Measurements from ENCODE around the gene PPARA. TPM values are rescaled to one million over a fixed set of nuclear protein-coding genes. Genes with fewer than 3 reads are reported as not detected.

Gene PPARA
- polyA plus RNA-seq, 1 of the 3 experiments (the other 2 are of a cell fraction): 4.5 TPM

- peaks cover 14 to 26% of the 10 kb centered on the region in 2 experiments for H3K36me3 ChIP-seq (replicated peaks in 1 of 2; ENCODE audit: control insufficient read depth in 1 of 2, insufficient read depth in 2 of 2, low read length in 1 of 2)
- H3F3A ChIP-seq (replicated peaks; ENCODE audit: insufficient read depth): peaks cover 63% of the 10 kb centered on the region
- H3K9me3 ChIP-seq: no peaks in the 10 kb centered on the region
- no peaks in the 10 kb centered on the region for H3K27me3 ChIP-seq (ENCODE audit: insufficient read depth)
- TF ChIP-seq JUND (IDR thresholded peaks at IDR 0.05) (peak; percentile 19; the same call in 1 of the 2 replicates), GABPA (IDR thresholded peaks at IDR 0.05; ENCODE audit: low read depth) (no peak), SMC3 (IDR thresholded peaks at IDR 0.05; ENCODE audit: low read depth, low read length) (no peak), NFIC (IDR thresholded peaks at IDR 0.05; ENCODE audit: borderline replicate concordance) (no peak), RAD21 (IDR thresholded peaks at IDR 0.05; ENCODE audit: low read length) (no peak), MXI1 (IDR thresholded peaks at IDR 0.05; ENCODE audit: low read depth, low read length) (no peak), EZH2phosphoT487 (IDR thresholded peaks at IDR 0.05; ENCODE audit: borderline replicate concordance, low read depth) (no peak), MEF2A (IDR thresholded peaks at IDR 0.05; ENCODE audit: borderline replicate concordance, low read depth) (no peak), ELF1 (IDR thresholded peaks at IDR 0.05) (0 out of 2 replicates have a peak, but pooled peaks have one; percentile 35), POLR2AphosphoS5 (IDR thresholded peaks at IDR 0.05; ENCODE audit: low read depth, low read length) (peak; percentile 26), EP300 (IDR thresholded peaks at IDR 0.05; ENCODE audit: borderline replicate concordance in 1 of 2, low read depth in 1 of 2, low read length in 1 of 2) (no peak), FOSL2 (IDR thresholded peaks at IDR 0.05; ENCODE audit: borderline replicate concordance, low read depth) (no peak), RFX5 (IDR thresholded peaks at IDR 0.05; ENCODE audit: low read length) (no peak), RCOR1 (IDR thresholded peaks at IDR 0.05; ENCODE audit: low read length) (no peak), IRF3 (IDR thresholded peaks at IDR 0.05; ENCODE audit: low read depth, low read length) (no peak)
- TF ChIP-seq, protein P1, sequence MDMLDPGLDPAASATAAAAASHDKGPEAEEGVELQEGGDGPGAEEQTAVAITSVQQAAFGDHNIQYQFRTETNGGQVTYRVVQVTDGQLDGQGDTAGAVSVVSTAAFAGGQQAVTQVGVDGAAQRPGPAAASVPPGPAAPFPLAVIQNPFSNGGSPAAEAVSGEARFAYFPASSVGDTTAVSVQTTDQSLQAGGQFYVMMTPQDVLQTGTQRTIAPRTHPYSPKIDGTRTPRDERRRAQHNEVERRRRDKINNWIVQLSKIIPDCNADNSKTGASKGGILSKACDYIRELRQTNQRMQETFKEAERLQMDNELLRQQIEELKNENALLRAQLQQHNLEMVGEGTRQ (IDR thresholded peaks at IDR 0.05; ENCODE audit: borderline replicate concordance, low read depth, low read length): no peak
- TF ChIP-seq, protein P2, sequence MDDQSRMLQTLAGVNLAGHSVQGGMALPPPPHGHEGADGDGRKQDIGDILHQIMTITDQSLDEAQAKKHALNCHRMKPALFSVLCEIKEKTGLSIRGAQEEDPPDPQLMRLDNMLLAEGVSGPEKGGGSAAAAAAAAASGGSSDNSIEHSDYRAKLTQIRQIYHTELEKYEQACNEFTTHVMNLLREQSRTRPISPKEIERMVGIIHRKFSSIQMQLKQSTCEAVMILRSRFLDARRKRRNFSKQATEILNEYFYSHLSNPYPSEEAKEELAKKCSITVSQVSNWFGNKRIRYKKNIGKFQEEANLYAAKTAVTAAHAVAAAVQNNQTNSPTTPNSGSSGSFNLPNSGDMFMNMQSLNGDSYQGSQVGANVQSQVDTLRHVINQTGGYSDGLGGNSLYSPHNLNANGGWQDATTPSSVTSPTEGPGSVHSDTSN (IDR thresholded peaks at IDR 0.05): peak; percentile 17; the same call in 1 of the 2 replicates
- H3K4me3 ChIP-seq (ENCODE audit: low read depth in 2 of 2, low read length in 1 of 2): no peak overlapping the region
- no peaks in the 10 kb centered on the region for H3K9me2 ChIP-seq
- peaks cover 55% of the 10 kb centered on the region for H4K20me1 ChIP-seq (ENCODE audit: insufficient read depth)
- H3K27ac ChIP-seq (ENCODE audit: low read depth in 2 of 2, low read length in 1 of 2): peak overlapping the region; percentile 56 to 63; a peak in 3 of 4 replicates
- DNase-seq: no peak
- WGBS (ENCODE audit: low lambda C conversion rate): 62% methylated on average over 3 of the region's 12 CpGs
- H3K4me1 ChIP-seq (ENCODE audit: control insufficient read depth in 1 of 2, insufficient read depth in 2 of 2, low read depth in 1 of 2, low read length in 1 of 2): peaks cover 0 to 58% of the 10 kb centered on the region in 2 experiments; a peak in 2 of 4 replicates
- POLR2A ChIA-PET: interaction anchor here (1.1 to 1.2 kb wide), 2 partner anchors 31 to 106 kb away, joined by 3 to 4 read pairs; no protein-coding TSS in a partner anchor
- no peak overlapping the region for H3K9ac ChIP-seq
- no peak overlapping the region for H2AFZ ChIP-seq (ENCODE audit: low read depth)
- H3K4me2 ChIP-seq: no peak overlapping the region
- CTCF ChIA-PET: interaction anchor here (0.7 to 5.0 kb wide), 9 partner anchors 82 to 421 kb away, joined by 3 to 69 read pairs (median 4); no protein-coding TSS in a partner anchor
- H3K79me2 ChIP-seq (ENCODE audit: insufficient read depth): no peaks in the 10 kb centered on the region
Observed at GRCh38 chr22:46119093-46119728, 31.1 kb upstream of the PPARA start.
